HG02970 (cell line): ENCODE results near the gene ASMTL.
"Not testable (repeated sequence)": the region's sequence is repeated elsewhere in the genome, so short reads cannot be mapped to it uniquely, and the experiment has no call there.

ENCODE experiments used
- ATAC-seq: cut with Tn5 transposase; IDR thresholded peaks from one replicate; pipeline ENCODE4 v1.9.1; 2021; ENCODE audit warnings: mild to moderate bottlenecking, moderate library complexity, moderate number of reproducible peaks; ENCODE audit not compliant: unreplicated experiment, low FRiP score

The ASMTL gene

GRCh38 chrX:1391370-1391706, 61.4 kb downstream of the ASMTL start:
- no peak for ATAC-seq

- ATAC-seq: no peak
Measured at GRCh38 chrX:1390621-1391369, 61.9 kb downstream of the ASMTL start.

DNA sequence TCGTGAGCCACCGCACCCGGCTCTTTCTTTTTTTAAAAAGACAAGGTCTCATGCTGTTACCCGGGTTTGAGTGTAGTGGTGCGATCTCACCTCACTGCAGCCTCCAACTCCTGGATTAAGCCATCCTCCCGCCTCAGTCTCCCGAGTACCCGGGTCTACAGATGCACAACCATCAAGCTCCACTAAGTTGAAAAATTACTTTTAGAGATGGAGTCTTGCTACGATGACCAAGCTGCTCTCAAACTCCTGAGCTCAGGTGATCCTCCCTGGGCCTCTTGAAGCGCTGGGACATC, 62.8 kb downstream of the ASMTL start:
- no peak for ATAC-seq

DNA sequence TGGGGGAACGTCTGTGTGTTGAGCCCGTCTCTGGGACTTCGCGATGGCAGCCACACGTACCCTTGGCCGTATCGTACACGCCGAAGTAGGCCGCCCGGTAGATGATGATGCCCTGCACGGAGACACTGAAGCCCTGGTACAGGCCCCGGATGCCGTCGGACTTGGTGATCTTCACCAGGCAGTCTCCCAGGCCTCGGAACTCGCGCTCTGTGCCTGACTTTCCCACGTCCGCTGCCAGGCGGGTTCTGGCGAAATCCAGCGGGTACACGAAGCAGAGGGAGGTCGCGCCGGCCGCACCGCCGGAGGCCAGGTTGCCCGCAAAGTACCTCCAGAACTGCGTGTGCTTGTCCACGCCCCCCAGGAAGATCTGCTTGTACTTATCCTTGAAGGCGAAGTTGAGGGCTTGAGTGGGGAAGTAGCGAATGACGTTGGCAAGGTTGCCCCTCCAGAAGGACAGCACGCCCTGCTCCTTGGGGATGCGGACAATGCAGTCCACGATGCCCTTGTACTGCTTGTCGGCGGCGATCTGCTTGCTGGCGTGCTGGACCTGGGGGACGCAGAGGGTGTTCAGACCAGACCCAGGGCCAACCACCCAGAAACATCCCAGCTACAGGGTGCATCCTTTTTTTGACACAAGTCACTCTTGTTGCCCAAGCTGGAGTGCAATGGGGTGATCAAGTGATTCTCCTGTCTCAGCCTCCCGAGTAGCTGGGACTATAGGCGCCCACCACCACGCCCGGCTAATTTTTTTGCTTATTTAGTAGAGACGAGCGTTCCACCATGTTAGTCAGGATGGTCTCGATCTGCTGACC, 63.3 kb downstream of the ASMTL start:
- no peak for ATAC-seq

DNA sequence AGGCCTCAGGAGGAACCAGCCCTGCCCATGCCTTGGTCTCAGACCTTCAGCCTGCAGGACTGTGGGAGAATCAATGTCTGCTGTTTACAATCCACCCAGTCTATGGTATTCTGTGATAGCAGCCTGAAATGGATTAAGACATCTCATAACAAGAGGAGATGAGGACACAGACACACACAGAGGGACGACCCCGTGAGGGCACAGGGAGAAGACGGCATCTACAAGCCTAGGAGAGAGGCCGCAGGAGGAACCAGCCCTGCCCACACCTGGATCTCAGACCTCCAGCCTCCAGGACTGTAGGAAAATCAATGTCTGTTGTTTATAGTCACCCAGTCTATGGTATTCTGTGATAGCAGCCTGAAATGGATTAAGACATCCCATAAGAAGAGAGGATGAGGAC, 64.1 kb downstream of the ASMTL start:
- ATAC-seq: no peak

- ATAC-seq: no peak
Measured at GRCh38 chrX:1387141-1387776, 65.5 kb downstream of the ASMTL start.

DNA sequence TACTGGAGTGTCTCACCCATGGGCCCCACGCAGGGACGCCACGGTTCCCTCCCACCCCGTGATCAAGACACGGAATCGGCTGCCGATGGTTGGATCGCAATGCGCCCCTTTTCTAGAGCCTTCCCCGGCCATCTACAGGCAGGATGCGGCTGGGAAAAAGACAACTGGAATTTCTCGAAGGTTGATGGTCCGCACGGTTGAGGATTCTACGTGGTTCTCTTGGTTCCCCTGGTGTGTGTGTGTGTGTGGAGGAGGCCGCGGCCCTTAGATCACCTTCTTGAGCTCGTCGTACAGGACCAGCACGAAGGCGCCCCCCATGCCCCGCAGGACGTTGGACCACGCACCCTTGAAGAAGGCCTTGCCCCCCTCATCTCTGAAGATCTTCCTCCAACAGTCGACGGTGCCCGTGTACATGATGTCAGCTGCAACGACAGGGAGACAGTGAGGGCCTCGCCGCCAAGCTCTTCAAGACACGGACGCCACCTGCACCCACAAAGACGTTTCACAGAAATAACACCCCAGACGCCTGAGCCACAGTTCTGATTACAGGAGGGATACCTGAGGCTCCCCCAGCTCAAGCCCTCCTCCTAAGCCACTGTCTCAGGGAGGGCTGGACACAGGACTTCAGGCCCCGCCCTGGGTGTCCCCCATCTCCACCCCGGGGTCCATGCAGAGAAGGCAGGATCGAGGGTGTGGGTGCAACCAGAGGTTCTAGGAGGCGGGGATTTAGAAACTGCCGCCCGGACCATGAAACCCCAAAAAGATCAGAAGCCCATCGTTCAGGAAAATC, 66.2 kb downstream of the ASMTL start:
- no peak for ATAC-seq

DNA sequence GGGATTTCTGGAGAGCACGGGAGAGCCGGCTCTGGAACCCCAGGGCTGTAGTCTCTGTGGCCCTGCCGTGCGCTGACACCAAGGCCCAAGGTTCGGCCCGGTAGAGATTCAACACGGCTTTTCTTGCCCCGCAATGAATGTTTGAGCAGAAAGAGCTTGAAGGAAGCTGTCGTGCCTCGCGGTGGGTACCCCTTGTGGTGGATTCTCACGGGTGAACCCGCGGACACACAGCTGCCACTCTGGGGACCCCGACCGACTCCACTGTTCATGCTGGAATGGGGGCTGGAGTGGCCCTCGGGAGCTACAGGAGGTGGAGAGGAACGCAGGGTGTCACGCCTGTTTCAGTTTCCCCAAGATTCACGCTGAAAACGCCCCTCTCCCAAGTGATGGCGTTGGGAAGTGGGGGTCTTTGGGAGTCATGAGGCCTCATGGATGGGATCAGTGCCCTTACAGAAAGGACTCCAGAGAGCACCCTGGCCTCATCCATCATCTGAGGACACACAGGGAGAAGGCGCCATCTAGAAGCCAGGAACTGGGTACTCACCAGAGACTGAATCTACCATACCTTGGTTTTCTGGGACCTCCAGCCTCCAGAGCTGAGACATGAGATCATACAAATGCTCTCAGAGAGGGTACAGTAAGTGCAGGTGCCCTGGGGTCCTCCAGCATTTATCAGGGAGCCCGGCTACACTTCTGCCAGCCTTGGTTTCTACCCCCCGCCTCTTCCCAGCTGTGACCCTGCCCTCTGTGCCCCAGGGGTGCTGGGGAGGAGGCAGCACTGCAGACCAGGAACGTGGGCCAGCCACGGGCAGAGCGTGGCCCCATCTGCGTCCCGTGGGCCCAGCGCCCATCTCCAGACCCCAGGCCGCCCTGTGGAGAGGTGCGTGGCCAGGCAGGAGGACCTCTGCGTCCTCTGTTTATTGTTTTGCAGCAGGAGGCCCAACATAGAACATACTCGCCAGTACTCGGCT, 67.2 kb downstream of the ASMTL start:
- no peak for ATAC-seq

DNA sequence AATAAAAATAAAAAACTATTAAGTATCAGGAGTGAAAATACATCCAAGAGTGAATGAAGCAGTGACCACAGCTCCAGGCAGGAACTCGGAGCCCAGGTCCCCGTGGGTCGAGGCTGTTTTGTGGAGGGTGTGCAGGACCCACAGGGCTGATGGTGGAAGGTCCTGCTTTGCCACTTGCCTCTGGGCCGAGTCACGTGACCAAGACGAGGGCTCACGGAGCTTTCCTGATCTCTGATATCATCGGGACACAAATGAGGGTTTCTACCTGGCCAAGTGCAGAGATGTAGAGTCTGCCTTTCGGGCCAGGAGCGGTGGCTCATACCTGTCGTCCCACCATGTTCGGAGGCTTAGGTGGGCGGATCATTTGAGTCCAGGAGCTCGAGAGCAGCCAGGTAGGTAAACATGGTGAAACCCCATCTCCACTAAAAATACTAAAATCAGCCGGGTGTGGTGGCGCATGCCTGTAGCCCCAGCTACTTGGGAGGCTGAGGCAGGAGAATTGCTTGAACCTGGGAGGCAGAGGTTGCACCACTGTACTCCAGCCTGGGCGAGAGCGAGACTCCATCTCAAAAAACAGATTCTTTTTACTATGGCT, 68.0 kb downstream of the ASMTL start:
- ATAC-seq: no peak

GRCh38 chrX:1380672-1381233, 72.0 kb downstream of the ASMTL start:
- no peak for ATAC-seq

DNA sequence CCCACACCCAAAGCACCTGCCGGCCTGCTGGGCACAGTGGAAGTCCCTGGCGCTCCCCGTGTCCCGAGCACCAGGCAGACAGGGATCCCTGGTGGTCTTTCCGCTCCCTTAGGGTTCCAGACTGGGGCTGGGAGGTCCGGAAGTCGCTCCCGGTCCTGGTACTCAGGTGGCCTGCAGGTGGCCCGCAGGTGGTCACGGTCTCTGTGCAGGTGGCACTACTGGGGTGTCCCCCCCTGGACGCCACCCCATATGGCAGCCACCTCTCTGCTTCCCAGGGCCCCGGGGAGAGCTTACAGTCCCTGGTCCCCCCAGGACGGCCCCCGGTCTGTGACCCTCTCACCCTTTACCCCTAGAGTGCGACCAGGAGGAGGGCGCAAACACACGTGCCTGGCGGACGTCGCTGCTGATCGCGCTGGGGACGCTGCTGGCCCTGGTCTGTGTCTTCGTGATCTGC, 74.4 kb downstream of the ASMTL start:
- no peak for ATAC-seq

GRCh38 chrX:1368385-1368698, 84.4 kb downstream of the ASMTL start:
- no peak for ATAC-seq

DNA sequence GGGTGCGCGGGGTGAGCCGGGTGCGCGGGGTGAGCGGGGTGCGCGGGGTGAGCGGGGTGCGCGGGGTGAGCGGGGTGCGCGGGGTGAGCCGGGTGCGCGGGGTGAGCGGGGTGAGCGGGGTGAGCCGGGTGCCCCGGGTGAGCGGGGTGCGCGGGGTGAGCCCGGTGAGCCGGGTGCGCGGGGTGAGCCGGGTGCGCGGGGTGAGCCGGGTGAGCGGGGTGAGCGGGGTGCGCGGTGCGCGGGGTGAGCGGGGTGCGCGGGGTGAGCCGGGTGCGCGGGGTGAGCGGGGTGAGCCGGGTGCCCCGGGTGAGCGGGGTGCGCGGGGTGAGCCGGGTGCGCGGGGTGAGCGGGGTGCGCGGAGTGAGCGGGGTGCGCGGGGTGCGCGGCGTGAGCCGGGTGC, 86.3 kb downstream of the ASMTL start:
- ATAC-seq: not testable (repeated sequence)

GRCh38 chrX:1361910-1362309, 90.8 kb downstream of the ASMTL start:
- ATAC-seq: no peak

DNA sequence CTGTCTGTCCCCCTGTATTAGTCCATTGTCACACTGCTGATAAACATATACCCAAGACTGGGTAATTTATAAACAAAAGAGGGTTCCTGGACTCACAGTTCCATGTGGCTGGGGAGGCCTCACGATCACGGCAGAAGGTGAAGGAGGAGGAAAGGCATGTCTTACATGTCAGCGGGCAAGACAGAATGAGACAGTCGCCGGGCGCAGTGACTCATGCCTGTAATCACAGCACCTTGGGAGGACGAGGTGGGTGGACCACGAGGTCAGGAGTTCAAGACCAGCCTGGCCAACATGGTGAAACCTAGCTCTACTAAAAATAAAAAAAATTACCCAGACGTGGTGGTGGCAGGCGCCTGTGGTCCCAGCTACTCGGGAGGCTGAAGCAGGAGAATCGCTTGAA, 91.4 kb downstream of the ASMTL start:
- no peak for ATAC-seq

GRCh38 chrX:1360171-1360570, 92.5 kb downstream of the ASMTL start:
- ATAC-seq: no peak

DNA sequence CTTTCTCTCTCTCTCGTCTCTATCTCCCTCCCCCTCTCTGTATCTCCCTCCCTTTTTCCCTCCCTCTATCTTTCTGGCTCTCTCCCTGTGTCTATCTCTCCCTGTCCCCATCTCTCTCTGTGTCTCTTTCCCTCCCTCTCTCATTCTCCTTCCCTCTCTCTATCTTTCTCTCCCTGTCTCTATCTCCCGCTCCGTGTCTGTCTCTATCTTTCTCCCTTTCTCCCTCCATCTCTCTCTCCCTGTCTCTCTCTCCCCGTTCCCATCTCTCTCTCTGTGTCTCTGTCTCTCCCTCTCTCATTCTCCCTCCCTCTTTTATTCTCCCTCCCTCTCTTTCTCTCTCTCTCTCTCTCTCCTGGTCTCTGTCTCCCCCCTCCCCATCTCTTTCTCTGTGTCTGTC, 93.2 kb downstream of the ASMTL start:
- no peak for ATAC-seq

DNA sequence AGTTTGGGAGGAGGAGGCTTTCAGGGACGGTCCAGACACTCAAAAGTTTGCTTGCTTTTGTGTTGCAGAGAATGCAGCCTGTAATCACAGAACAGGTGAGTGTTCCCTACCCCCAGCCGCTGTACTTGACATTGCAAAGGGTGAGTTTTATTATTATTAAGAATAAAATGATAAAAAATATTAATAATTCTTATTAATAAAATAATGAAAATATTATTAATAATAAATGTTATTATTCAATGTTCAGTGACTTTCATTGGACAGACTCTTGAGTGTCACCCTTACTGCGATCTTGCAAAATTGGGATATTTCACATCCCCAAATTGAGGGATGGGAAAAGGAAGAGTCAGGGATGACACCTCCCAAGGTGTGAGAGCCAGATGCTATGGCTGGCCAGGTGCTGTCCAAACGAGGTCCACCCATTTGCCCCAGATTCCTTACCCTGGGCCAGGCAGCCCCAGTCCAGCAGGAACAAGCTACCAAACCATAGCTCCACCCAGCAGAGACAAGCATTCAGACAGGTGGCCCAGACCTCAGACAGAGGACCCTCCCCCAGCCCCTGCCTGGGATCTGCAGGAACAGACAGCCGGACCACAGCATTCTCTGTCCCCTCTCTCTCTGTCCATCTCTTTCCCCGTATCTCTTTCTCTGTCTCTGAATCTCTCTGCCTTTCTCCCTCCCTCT, 93.8 kb downstream of the ASMTL start:
- ATAC-seq: no peak

DNA sequence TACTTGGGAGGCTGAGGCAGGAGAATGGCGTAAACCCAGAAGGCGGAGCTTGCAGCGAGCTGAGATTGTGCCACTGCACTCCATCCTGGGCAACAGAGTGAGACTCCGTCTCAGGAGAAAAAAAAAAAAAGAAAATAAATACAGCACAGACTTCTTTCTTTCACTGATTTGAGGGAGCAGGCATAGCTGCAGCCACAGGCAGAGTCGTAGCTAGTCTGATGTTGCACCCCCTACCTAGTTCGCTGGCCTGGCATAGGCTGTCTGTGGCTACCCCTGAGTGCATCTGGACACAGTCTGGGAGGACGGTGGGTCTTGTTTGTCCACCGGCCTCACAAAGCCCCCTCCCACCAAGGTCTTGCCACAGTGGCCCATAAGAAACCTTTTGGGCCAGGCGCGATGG, 94.7 kb downstream of the ASMTL start:
- ATAC-seq: no peak
